Adrenal gland (tissue), 5 donors: ENCODE measurements around the gene ANKRD1.

Experiments used
- POLR2A ChIP-seq, 2 donors: fragments of 450-650 bp; IDR thresholded peaks; one replicate each; pipeline ENCODE4 v1.6.1; 2017; ENCODE audit warnings: antibody characterized with exemption in 2 of 2, mild to moderate bottlenecking in 2 of 2, moderate library complexity in 1 of 2
- TF ChIP-seq, protein P1 (sequence below), 6 experiments: fragments of 450-650 bp in 4 of 6; fragments of 200-600 bp in 2 of 6; sonication (generic) in 1 of 6; IDR thresholded peaks; 1 replicate in 5 of 6; 2 replicates in 1 of 6; pipeline versions ENCODE4 v1.5.1 to v1.8.0; 2016 to 2021; ENCODE audit warnings: antibody characterized with exemption in 6 of 6, mild to moderate bottlenecking in 2 of 6, moderate library complexity in 1 of 6
- donor health status: DM: no; HTN: no; CAD: no.

DNA sequence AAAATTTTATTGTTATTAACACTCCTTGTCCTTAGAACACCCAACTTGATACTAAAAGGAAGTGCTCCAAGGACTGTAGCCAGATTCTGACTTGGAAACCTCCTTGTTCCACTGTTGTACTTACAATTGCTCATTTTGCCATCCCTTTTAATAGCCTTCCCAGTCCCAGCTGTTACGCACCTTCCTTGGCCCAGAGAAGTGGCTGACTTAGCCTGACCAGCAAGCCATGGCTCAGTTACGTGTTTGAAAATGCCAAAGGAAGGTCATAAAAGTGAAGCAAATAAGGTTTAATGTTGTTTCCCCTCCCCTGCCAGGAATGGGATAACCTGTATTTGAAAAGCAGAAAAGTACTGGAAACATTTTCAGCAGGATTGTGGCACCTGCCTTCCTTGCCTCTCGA, 3.7 kb upstream of the ANKRD1 start:
- TF ChIP-seq, protein P1, sequence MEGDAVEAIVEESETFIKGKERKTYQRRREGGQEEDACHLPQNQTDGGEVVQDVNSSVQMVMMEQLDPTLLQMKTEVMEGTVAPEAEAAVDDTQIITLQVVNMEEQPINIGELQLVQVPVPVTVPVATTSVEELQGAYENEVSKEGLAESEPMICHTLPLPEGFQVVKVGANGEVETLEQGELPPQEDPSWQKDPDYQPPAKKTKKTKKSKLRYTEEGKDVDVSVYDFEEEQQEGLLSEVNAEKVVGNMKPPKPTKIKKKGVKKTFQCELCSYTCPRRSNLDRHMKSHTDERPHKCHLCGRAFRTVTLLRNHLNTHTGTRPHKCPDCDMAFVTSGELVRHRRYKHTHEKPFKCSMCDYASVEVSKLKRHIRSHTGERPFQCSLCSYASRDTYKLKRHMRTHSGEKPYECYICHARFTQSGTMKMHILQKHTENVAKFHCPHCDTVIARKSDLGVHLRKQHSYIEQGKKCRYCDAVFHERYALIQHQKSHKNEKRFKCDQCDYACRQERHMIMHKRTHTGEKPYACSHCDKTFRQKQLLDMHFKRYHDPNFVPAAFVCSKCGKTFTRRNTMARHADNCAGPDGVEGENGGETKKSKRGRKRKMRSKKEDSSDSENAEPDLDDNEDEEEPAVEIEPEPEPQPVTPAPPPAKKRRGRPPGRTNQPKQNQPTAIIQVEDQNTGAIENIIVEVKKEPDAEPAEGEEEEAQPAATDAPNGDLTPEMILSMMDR (IDR thresholded peaks at IDR 0.05) = no peak
- no peak for TF ChIP-seq POLR2A (IDR thresholded peaks at IDR 0.05)
